Measurements from ENCODE around the gene PRPF6. TPM values are rescaled to one million over a fixed set of nuclear protein-coding genes. Genes with fewer than 3 reads are reported as not detected.

Gene PRPF6
- polyA plus RNA-seq, 2 of the 4 experiments (the other 2 are of a cell fraction) = 42.8 to 47.2 TPM

- DNase-seq (ENCODE audit: low read depth in 1 of 2, low spot score in 1 of 2) (no peak), FAIRE-seq (no peak), ATAC-seq (no peak)
- TF ChIP-seq CHD4 (IDR thresholded peaks at IDR 0.05; ENCODE audit: borderline replicate concordance) = no peak
- TF ChIP-seq KDM1A (IDR thresholded peaks at IDR 0.05; ENCODE audit: low read depth) = no peak
- TF ChIP-seq FOSL2 (IDR thresholded peaks at IDR 0.05) = no peak
- TF ChIP-seq FOSL2 (CRISPR knock-in tag; IDR thresholded peaks at IDR 0.05) = no peak
- TF ChIP-seq CBX2 (IDR thresholded peaks at IDR 0.05; ENCODE audit: borderline replicate concordance, low read depth) = no peak
- TF ChIP-seq ZNF302 (CRISPR knock-in tag; IDR thresholded peaks at IDR 0.05) = no peak
- no peak for TF ChIP-seq HDAC2 (IDR thresholded peaks at IDR 0.05)
- TF ChIP-seq TP53 (CRISPR knock-in tag; IDR thresholded peaks at IDR 0.05) = no peak
- no peak for TF ChIP-seq NR3C1 (IDR thresholded peaks at IDR 0.05)
- no peaks in the 10 kb centered on the region for H3K9me3 ChIP-seq
- 95% methylated on average over 15 of the region's 15 CpGs for WGBS (ENCODE audit: missing lambda C conversion rate)
- no peaks in the 10 kb centered on the region for H3K4me1 ChIP-seq
- ChIA-PET POLR2A (no interaction called here), CTCF (interaction anchor here (1.2 to 2.6 kb wide), 5 partner anchors 8 to 49 kb away, joined by 3 to 26 read pairs (median 3); no protein-coding TSS in a partner anchor)
- no peak overlapping the region for H3K4me2 ChIP-seq
- H3K27ac ChIP-seq = no peak overlapping the region
- no peak overlapping the region for H3K4me3 ChIP-seq
These were observed 42.6 kb downstream of the PRPF6 start for GRCh38 chr20:64023361-64024140.

GRCh38 chr20:64024141-64024990 lies 43.4 kb downstream of the PRPF6 start:
- FAIRE-seq (no peak), ATAC-seq (no peak), DNase-seq (ENCODE audit: low read depth in 1 of 2, low spot score in 1 of 2) (no peak)
- H3K9me3 ChIP-seq = no peaks in the 10 kb centered on the region
- TF ChIP-seq HDAC2 (IDR thresholded peaks at IDR 0.05) = no peak
- TF ChIP-seq CHD4 (IDR thresholded peaks at IDR 0.05; ENCODE audit: borderline replicate concordance) = no peak
- no peak for TF ChIP-seq ELK1 (IDR thresholded peaks at IDR 0.05; ENCODE audit: low read depth, low read length)
- TF ChIP-seq ATOH8 (CRISPR knock-in tag; IDR thresholded peaks at IDR 0.05; ENCODE audit: low read depth) = no peak
- TF ChIP-seq BHLHE40 (IDR thresholded peaks at IDR 0.05; ENCODE audit: low read depth, low read length) = no peak
- TF ChIP-seq, protein P1, sequence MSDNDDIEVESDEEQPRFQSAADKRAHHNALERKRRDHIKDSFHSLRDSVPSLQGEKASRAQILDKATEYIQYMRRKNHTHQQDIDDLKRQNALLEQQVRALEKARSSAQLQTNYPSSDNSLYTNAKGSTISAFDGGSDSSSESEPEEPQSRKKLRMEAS (IDR thresholded peaks at IDR 0.05) = no peak
- TF ChIP-seq, protein P2, sequence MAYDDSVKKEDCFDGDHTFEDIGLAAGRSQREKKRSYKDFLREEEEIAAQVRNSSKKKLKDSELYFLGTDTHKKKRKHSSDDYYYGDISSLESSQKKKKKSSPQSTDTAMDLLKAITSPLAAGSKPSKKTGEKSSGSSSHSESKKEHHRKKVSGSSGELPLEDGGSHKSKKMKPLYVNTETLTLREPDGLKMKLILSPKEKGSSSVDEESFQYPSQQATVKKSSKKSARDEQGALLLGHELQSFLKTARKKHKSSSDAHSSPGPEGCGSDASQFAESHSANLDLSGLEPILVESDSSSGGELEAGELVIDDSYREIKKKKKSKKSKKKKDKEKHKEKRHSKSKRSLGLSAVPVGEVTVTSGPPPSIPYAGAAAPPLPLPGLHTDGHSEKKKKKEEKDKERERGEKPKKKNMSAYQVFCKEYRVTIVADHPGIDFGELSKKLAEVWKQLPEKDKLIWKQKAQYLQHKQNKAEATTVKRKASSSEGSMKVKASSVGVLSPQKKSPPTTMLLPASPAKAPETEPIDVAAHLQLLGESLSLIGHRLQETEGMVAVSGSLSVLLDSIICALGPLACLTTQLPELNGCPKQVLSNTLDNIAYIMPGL (CRISPR knock-in tag; IDR thresholded peaks at IDR 0.05; ENCODE audit: borderline replicate concordance) = no peak
- no peak for TF ChIP-seq SMC3 (IDR thresholded peaks at IDR 0.05)
- no peak for TF ChIP-seq FOSL2 (IDR thresholded peaks at IDR 0.05)
- TF ChIP-seq FOSL2 (CRISPR knock-in tag; IDR thresholded peaks at IDR 0.05) = no peak
- no peak overlapping the region for H3K27ac ChIP-seq
- no peak overlapping the region for H3K4me2 ChIP-seq
- H3K4me3 ChIP-seq = no peak overlapping the region
- 82% methylated on average over 16 of the region's 17 CpGs for WGBS (ENCODE audit: missing lambda C conversion rate)
- no peaks in the 10 kb centered on the region for H3K4me1 ChIP-seq
- POLR2A ChIA-PET = no interaction called here
- CTCF ChIA-PET = interaction anchor here (1.3 to 5.0 kb wide), 3 partner anchors 14 to 35 kb away, joined by 3 to 71 read pairs (median 26); no protein-coding TSS in a partner anchor
